Measurements from ENCODE around the gene IER5L. TPM values are rescaled to one million over a fixed set of nuclear protein-coding genes. Genes with fewer than 3 reads are reported as not detected.

The IER5L gene
- total and polyA plus RNA-seq, 4 donors = 0.40 to 3.3 (median 2.5) TPM

GRCh38 chr9:129161534-129161837, 16.6 kb downstream of the IER5L start:
- no peak overlapping the region for H3K9ac ChIP-seq (ENCODE audit: low read depth in 1 of 2, low read length in 2 of 2)
- no peaks in the 10 kb centered on the region for H3K9me3 ChIP-seq (ENCODE audit: control insufficient read depth in 4 of 4, low read length in 3 of 4)
- H3K4me3 ChIP-seq (ENCODE audit: low read depth in 1 of 3, low read length in 3 of 3) = no peak overlapping the region
- H3K36me3 ChIP-seq (ENCODE audit: control insufficient read depth in 4 of 4, insufficient read depth in 3 of 4, low read depth in 1 of 4, low read length in 3 of 4) = no peaks in the 10 kb centered on the region
- 96% methylated on average over 9 of the region's 9 CpGs for whole genome bisulfite sequencing
- no peaks in the 10 kb centered on the region for H3K27me3 ChIP-seq (ENCODE audit: control insufficient read depth in 4 of 4, insufficient read depth in 4 of 4, low read length in 3 of 4)
- H3K27ac ChIP-seq (ENCODE audit: low read depth in 1 of 2, low read length in 2 of 2) = no peak overlapping the region
- DNase-seq (ENCODE audit: low spot score) = no peak
- peaks cover 0 to 2% (median 0%) of the 10 kb centered on the region in 4 donors for H3K4me1 ChIP-seq (ENCODE audit: control insufficient read depth in 4 of 4, insufficient read depth in 4 of 4, low read length in 3 of 4)
- no peak for TF ChIP-seq RAD21 (IDR thresholded peaks at IDR 0.05)
- TF ChIP-seq FOXA2 (IDR thresholded peaks at IDR 0.05) = no peak
- no peak for TF ChIP-seq YY1 (IDR thresholded peaks at IDR 0.05)
- no peak for TF ChIP-seq JUND (IDR thresholded peaks at IDR 0.05)
- TF ChIP-seq ATF3 (IDR thresholded peaks at IDR 0.05) = no peak
- no peak for TF ChIP-seq SP1 (IDR thresholded peaks at IDR 0.05)
- no peak for TF ChIP-seq ZBTB33 (IDR thresholded peaks at IDR 0.05)
- TF ChIP-seq HNF4A (conservative IDR thresholded peaks at IDR 0.05) = no peak
- no peak for TF ChIP-seq EGR1 (IDR thresholded peaks at IDR 0.05; ENCODE audit: low read depth in 2 of 2)

- no peak overlapping the region for H3K9ac ChIP-seq (ENCODE audit: low read depth in 1 of 2, low read length in 2 of 2)
- H3K4me3 ChIP-seq (ENCODE audit: low read depth in 1 of 3, low read length in 3 of 3) = no peak overlapping the region
- no peak overlapping the region for H3K27ac ChIP-seq (ENCODE audit: low read depth in 1 of 2, low read length in 2 of 2)
- H3K9me3 ChIP-seq (ENCODE audit: control insufficient read depth in 4 of 4, low read length in 3 of 4) = no peaks in the 10 kb centered on the region
- WGBS = 88% methylated on average over 10 of the region's 10 CpGs
- no peak for DNase-seq (ENCODE audit: low spot score)
- no peaks in the 10 kb centered on the region for H3K4me1 ChIP-seq (ENCODE audit: control insufficient read depth in 4 of 4, insufficient read depth in 4 of 4, low read length in 3 of 4)
- TF ChIP-seq TAF1 (conservative IDR thresholded peaks at IDR 0.05) = no peak
- TF ChIP-seq HNF4A (conservative IDR thresholded peaks at IDR 0.05) = no peak
- peaks cover 0 to 3% (median 0%) of the 10 kb centered on the region in 4 donors for H3K36me3 ChIP-seq (ENCODE audit: control insufficient read depth in 4 of 4, insufficient read depth in 3 of 4, low read depth in 1 of 4, low read length in 3 of 4)
- no peaks in the 10 kb centered on the region for H3K27me3 ChIP-seq (ENCODE audit: control insufficient read depth in 4 of 4, insufficient read depth in 4 of 4, low read length in 3 of 4)
Observed at GRCh38 chr9:129160712-129161533, 17.1 kb downstream of the IER5L start.

GRCh38 chr9:129156163-129156562, 21.9 kb downstream of the IER5L start:
- no peak for DNase-seq (ENCODE audit: low spot score)
- no peaks in the 10 kb centered on the region for H3K4me1 ChIP-seq (ENCODE audit: control insufficient read depth in 4 of 4, insufficient read depth in 4 of 4, low read length in 3 of 4)
- peaks cover 0 to 22% (median 2%) of the 10 kb centered on the region in 4 donors for H3K36me3 ChIP-seq (ENCODE audit: control insufficient read depth in 4 of 4, insufficient read depth in 3 of 4, low read depth in 1 of 4, low read length in 3 of 4)
- no peaks in the 10 kb centered on the region for H3K9me3 ChIP-seq (ENCODE audit: control insufficient read depth in 4 of 4, low read length in 3 of 4)
- H3K27ac ChIP-seq (ENCODE audit: low read depth in 1 of 2, low read length in 2 of 2) = no peak overlapping the region
- WGBS = 95% methylated on average over 10 of the region's 10 CpGs
- no peak overlapping the region for H3K4me3 ChIP-seq (ENCODE audit: low read depth in 1 of 3, low read length in 3 of 3)
- H3K27me3 ChIP-seq (ENCODE audit: control insufficient read depth in 4 of 4, insufficient read depth in 4 of 4, low read length in 3 of 4) = no peaks in the 10 kb centered on the region
- no peak overlapping the region for H3K9ac ChIP-seq (ENCODE audit: low read depth in 1 of 2, low read length in 2 of 2)
- TF ChIP-seq ATF3 (IDR thresholded peaks at IDR 0.05) = no peak
- TF ChIP-seq HNF4A (conservative IDR thresholded peaks at IDR 0.05) = no peak
- no peak for TF ChIP-seq TAF1 (conservative IDR thresholded peaks at IDR 0.05)
- TF ChIP-seq JUND (IDR thresholded peaks at IDR 0.05) = no peak
- TF ChIP-seq REST (IDR thresholded peaks at IDR 0.05) = no peak
- no peak for TF ChIP-seq HNF4G (IDR thresholded peaks at IDR 0.05)
- TF ChIP-seq ZBTB33 (IDR thresholded peaks at IDR 0.05) = no peak
- no peak for TF ChIP-seq EGR1 (IDR thresholded peaks at IDR 0.05; ENCODE audit: low read depth in 2 of 2)
- no peak for TF ChIP-seq FOXA1 (IDR thresholded peaks at IDR 0.05)
- no peak for TF ChIP-seq MAX (IDR thresholded peaks at IDR 0.05)
- TF ChIP-seq NR2F2 (IDR thresholded peaks at IDR 0.05) = no peak
- no peak for TF ChIP-seq RAD21 (IDR thresholded peaks at IDR 0.05)
- TF ChIP-seq RXRA (IDR thresholded peaks at IDR 0.05) = no peak
- TF ChIP-seq SP1 (IDR thresholded peaks at IDR 0.05) = no peak
- no peak for TF ChIP-seq CTCF (IDR thresholded peaks at IDR 0.05; ENCODE audit: low read depth, low read length, missing input control)

Data from liver (tissue), 9 donors.